Astrocyte (in vitro differentiated cells and primary cell): ENCODE measurements around the gene GJB5. TPM values are rescaled to one million over a fixed set of nuclear protein-coding genes. Genes with fewer than 3 reads are reported as not detected.

Experiments
- DNase-seq: peaks from one replicate; pipeline ENCODE4 v3.0.0-alpha.2; 2010; ENCODE audit warnings: low read depth
- FAIRE-seq: peaks from 2 replicates; lab custom pipeline; 2011; peaks lifted over from hg19 to GRCh38; lab: Jason Lieb, UNC
- H2AFZ ChIP-seq: 2 replicates; pipeline ENCODE4 v1.6.0; 2012; ENCODE audit warnings: low read depth, low read length, inconsistent platforms
- H3K27ac ChIP-seq: 2 replicates; pipeline ENCODE4 v1.5.1; 2011; ENCODE audit warnings: low read depth, low read length, inconsistent platforms
- H3K27me3 ChIP-seq: 2 replicates; pipeline ENCODE4 v1.6.0; 2011; ENCODE audit warnings: low read length, inconsistent platforms; ENCODE audit not compliant: insufficient read depth
- H3K36me3 ChIP-seq: 2 replicates; pipeline ENCODE4 v1.5.1; 2011; ENCODE audit warnings: low read length, inconsistent platforms; ENCODE audit not compliant: insufficient read depth
- H3K4me1 ChIP-seq: 2 replicates; pipeline ENCODE4 v1.5.1; 2011; ENCODE audit warnings: low read length, inconsistent platforms; ENCODE audit not compliant: insufficient read depth
- H3K4me2 ChIP-seq: 2 replicates; pipeline ENCODE4 v1.6.0; 2012; ENCODE audit warnings: low read length, inconsistent platforms
- H3K4me3 ChIP-seq: 2 replicates; pipeline ENCODE4 v1.5.1; 2011; ENCODE audit warnings: low read depth, mild to moderate bottlenecking, low read length, inconsistent platforms; ENCODE audit not compliant: insufficient read depth
- H3K79me2 ChIP-seq: 2 replicates; pipeline ENCODE4 v1.6.0; 2012; ENCODE audit warnings: mild to moderate bottlenecking, low read length, inconsistent platforms; ENCODE audit not compliant: insufficient read depth
- H3K9ac ChIP-seq: 2 replicates; pipeline ENCODE4 v1.6.0; 2012; ENCODE audit warnings: mild to moderate bottlenecking, low read length, inconsistent platforms
- H3K9me3 ChIP-seq: 2 replicates; pipeline ENCODE4 v1.5.1; 2012; ENCODE audit warnings: low read depth, mild to moderate bottlenecking, low read length, inconsistent platforms; ENCODE audit not compliant: insufficient read depth
- H4K20me1 ChIP-seq: 2 replicates; pipeline ENCODE4 v1.6.0; 2012; ENCODE audit warnings: low read length, inconsistent platforms; ENCODE audit not compliant: insufficient read depth
- H3K27ac Mint-ChIP-seq: one replicate; pipeline ENCODE4 v1.8.0; 2021; ENCODE audit warnings: mild to moderate bottlenecking, mixed read lengths; ENCODE audit not compliant: unreplicated experiment
- H3K27me3 Mint-ChIP-seq: one replicate; pipeline ENCODE4 v1.8.0; 2021; ENCODE audit warnings: low read depth, mixed read lengths; ENCODE audit not compliant: unreplicated experiment
- H3K36me3 Mint-ChIP-seq: one replicate; pipeline ENCODE4 v1.8.0; 2021; ENCODE audit warnings: low read depth, mixed read lengths; ENCODE audit not compliant: unreplicated experiment
- H3K4me1 Mint-ChIP-seq: one replicate; pipeline ENCODE4 v1.8.0; 2021; ENCODE audit warnings: low read depth, mixed read lengths; ENCODE audit not compliant: unreplicated experiment
- H3K4me3 Mint-ChIP-seq: one replicate; pipeline ENCODE4 v1.8.0; 2021; ENCODE audit warnings: mild to moderate bottlenecking, moderate library complexity, mixed read lengths; ENCODE audit not compliant: unreplicated experiment
- H3K9me3 Mint-ChIP-seq: one replicate; pipeline ENCODE4 v1.8.0; 2021; ENCODE audit warnings: mild to moderate bottlenecking, mixed read lengths; ENCODE audit not compliant: unreplicated experiment
- EZH2 ChIP-seq: IDR thresholded peaks from 2 replicates; pipeline ENCODE4 v1.6.1; 2012; ENCODE audit warnings: mild to moderate bottlenecking, low read length, inconsistent platforms; ENCODE audit not compliant: insufficient read depth
- total RNA-seq: library from RNA; stranded (reverse); gene quantifications from 2 replicates; pipeline ENCODE4 v1.2.1, GENCODE V29; 2021
- TF ChIP-seq, protein P1 (sequence below): IDR thresholded peaks from 2 replicates; pipeline ENCODE4 v1.5.1; 2011; ENCODE audit warnings: low read depth, mild to moderate bottlenecking, inconsistent platforms, low read length, moderate library complexity; ENCODE audit not compliant: insufficient read depth

The GJB5 gene
- total RNA-seq, 1 donor from 2014 or later, result not detected

GRCh38 chr1:34712007-34712688, 42.7 kb upstream of the GJB5 start:
- Mint-ChIP-seq H3K4me3 (no peak overlapping the region), H3K27me3 (peaks cover 36% of the 10 kb centered on the region), H3K27ac (no peak overlapping the region), H3K9me3 (peaks cover 2% of the 10 kb centered on the region), H3K4me1 (no peaks in the 10 kb centered on the region), H3K36me3 (no peaks in the 10 kb centered on the region)
- Histone ChIP-seq H3K4me2 (no peak overlapping the region), H3K9me3 (no peaks in the 10 kb centered on the region), H2AFZ (no peak overlapping the region), H3K79me2 (no peaks in the 10 kb centered on the region), H3K27me3 (no peaks in the 10 kb centered on the region), H3K27ac (no peak overlapping the region), H3K4me1 (no peaks in the 10 kb centered on the region), H3K36me3 (no peaks in the 10 kb centered on the region), H4K20me1 (no peaks in the 10 kb centered on the region), H3K9ac (no peak overlapping the region), H3K4me3 (no peak overlapping the region)
- no peak for FAIRE-seq
- TF ChIP-seq, protein P1, sequence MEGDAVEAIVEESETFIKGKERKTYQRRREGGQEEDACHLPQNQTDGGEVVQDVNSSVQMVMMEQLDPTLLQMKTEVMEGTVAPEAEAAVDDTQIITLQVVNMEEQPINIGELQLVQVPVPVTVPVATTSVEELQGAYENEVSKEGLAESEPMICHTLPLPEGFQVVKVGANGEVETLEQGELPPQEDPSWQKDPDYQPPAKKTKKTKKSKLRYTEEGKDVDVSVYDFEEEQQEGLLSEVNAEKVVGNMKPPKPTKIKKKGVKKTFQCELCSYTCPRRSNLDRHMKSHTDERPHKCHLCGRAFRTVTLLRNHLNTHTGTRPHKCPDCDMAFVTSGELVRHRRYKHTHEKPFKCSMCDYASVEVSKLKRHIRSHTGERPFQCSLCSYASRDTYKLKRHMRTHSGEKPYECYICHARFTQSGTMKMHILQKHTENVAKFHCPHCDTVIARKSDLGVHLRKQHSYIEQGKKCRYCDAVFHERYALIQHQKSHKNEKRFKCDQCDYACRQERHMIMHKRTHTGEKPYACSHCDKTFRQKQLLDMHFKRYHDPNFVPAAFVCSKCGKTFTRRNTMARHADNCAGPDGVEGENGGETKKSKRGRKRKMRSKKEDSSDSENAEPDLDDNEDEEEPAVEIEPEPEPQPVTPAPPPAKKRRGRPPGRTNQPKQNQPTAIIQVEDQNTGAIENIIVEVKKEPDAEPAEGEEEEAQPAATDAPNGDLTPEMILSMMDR, result no peak
- no peak for TF ChIP-seq EZH2
- no peak for DNase-seq

GRCh38 chr1:34713443-34713842, 41.4 kb upstream of the GJB5 start:
- Histone ChIP-seq H3K4me1 (no peaks in the 10 kb centered on the region), H4K20me1 (no peaks in the 10 kb centered on the region), H3K79me2 (no peaks in the 10 kb centered on the region), H3K27me3 (no peaks in the 10 kb centered on the region), H2AFZ (no peak overlapping the region), H3K4me2 (no peak overlapping the region), H3K9me3 (no peaks in the 10 kb centered on the region), H3K4me3 (no peak overlapping the region), H3K9ac (no peak overlapping the region), H3K27ac (no peak overlapping the region), H3K36me3 (no peaks in the 10 kb centered on the region)
- H3K4me1 Mint-ChIP-seq, result no peaks in the 10 kb centered on the region
- H3K27me3 Mint-ChIP-seq, result peaks cover 36% of the 10 kb centered on the region
- no peak overlapping the region for H3K4me3 Mint-ChIP-seq
- no peaks in the 10 kb centered on the region for H3K36me3 Mint-ChIP-seq
- H3K9me3 Mint-ChIP-seq, result peaks cover 2% of the 10 kb centered on the region
- TF ChIP-seq, protein P1, result no peak
- TF ChIP-seq EZH2, result no peak
- H3K27ac Mint-ChIP-seq, result no peak overlapping the region
- DNase-seq (no peak), FAIRE-seq (no peak)

DNA sequence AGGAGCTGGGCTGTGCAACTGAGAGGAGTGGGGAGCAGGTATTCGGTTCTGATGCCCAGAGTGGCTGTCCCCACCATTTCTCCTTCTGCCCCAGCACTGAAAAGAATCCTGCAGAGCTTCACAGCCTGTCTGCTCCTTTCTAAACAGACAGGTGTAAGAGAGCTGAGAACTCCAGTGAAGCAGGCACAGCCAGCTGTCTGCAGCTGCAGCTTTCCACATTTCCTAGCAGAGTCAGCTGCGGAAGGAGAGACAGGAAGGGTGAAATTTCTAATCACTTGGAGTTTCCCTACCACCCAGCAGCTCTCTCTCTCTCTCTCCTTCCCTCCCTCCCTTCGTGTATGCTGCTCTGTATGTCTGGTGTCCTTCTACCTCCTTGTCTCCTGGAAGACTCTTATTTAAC, 40.5 kb upstream of the GJB5 start:
- Histone ChIP-seq H3K27ac (no peak overlapping the region), H4K20me1 (no peaks in the 10 kb centered on the region), H3K4me1 (no peaks in the 10 kb centered on the region), H3K27me3 (no peaks in the 10 kb centered on the region), H3K9ac (no peak overlapping the region), H2AFZ (no peak overlapping the region), H3K79me2 (no peaks in the 10 kb centered on the region), H3K4me2 (no peak overlapping the region), H3K9me3 (no peaks in the 10 kb centered on the region), H3K4me3 (no peak overlapping the region), H3K36me3 (no peaks in the 10 kb centered on the region)
- TF ChIP-seq EZH2, result no peak
- TF ChIP-seq, protein P1, result no peak
- Mint-ChIP-seq H3K4me1 (no peaks in the 10 kb centered on the region), H3K36me3 (no peaks in the 10 kb centered on the region), H3K27me3 (peaks cover 42% of the 10 kb centered on the region), H3K9me3 (peaks cover 2% of the 10 kb centered on the region), H3K4me3 (no peak overlapping the region), H3K27ac (no peak overlapping the region)
- FAIRE-seq, result no peak
- no peak for DNase-seq
